ENCODE data around the gene PRG2.

PRG2 gene

GRCh38 chr11:57390535-57390934 is at the start of gene PRG2:
TSS of gene PRG2 (minus strand) at chr11:57390650. CDS start at chr11:57389944, 706 bp downstream.
- no peaks in the 10 kb centered on the region for H3K9me3 Mint-ChIP-seq (ENCODE audit: low read depth)
- H3K4me3 Mint-ChIP-seq: no peak within 1 kb of the TSS
- peaks cover 5% of the 10 kb centered on the region for H3K36me3 Mint-ChIP-seq
- H3K27ac Mint-ChIP-seq: no peak within 1 kb of the TSS
- H3K27me3 Mint-ChIP-seq: no peaks in the 10 kb centered on the region
- H3K4me1 Mint-ChIP-seq (ENCODE audit: low read depth): no peaks in the 10 kb centered on the region

GRCh38 chr11:57439786-57440185 is 49.3 kb upstream of the PRG2 start:
- no peaks in the 10 kb centered on the region for H3K4me1 Mint-ChIP-seq (ENCODE audit: low read depth)
- no peaks in the 10 kb centered on the region for H3K36me3 Mint-ChIP-seq
- no peak overlapping the region for H3K27ac Mint-ChIP-seq
- no peak overlapping the region for H3K4me3 Mint-ChIP-seq
- no peaks in the 10 kb centered on the region for H3K9me3 Mint-ChIP-seq (ENCODE audit: low read depth)
- H3K27me3 Mint-ChIP-seq: no peaks in the 10 kb centered on the region

- no peak overlapping the region for H3K4me3 Mint-ChIP-seq
- H3K27ac Mint-ChIP-seq: no peak overlapping the region
- H3K27me3 Mint-ChIP-seq: no peaks in the 10 kb centered on the region
- H3K36me3 Mint-ChIP-seq: no peaks in the 10 kb centered on the region
- no peaks in the 10 kb centered on the region for H3K9me3 Mint-ChIP-seq (ENCODE audit: low read depth)
- no peaks in the 10 kb centered on the region for H3K4me1 Mint-ChIP-seq (ENCODE audit: low read depth)
Observed at GRCh38 chr11:57438345-57439285, 48.2 kb upstream of the PRG2 start.

GRCh38 chr11:57436031-57436430 is 45.6 kb upstream of the PRG2 start:
- Mint-ChIP-seq H3K9me3 (ENCODE audit: low read depth) (no peaks in the 10 kb centered on the region), H3K4me3 (no peak overlapping the region), H3K27me3 (no peaks in the 10 kb centered on the region), H3K4me1 (ENCODE audit: low read depth) (peaks cover 1% of the 10 kb centered on the region), H3K36me3 (no peaks in the 10 kb centered on the region), H3K27ac (no peak overlapping the region)

- no peak overlapping the region for H3K27ac Mint-ChIP-seq
- no peaks in the 10 kb centered on the region for H3K36me3 Mint-ChIP-seq
- no peaks in the 10 kb centered on the region for H3K27me3 Mint-ChIP-seq
- peaks cover 1% of the 10 kb centered on the region for H3K4me1 Mint-ChIP-seq (ENCODE audit: low read depth)
- no peak overlapping the region for H3K4me3 Mint-ChIP-seq
- no peaks in the 10 kb centered on the region for H3K9me3 Mint-ChIP-seq (ENCODE audit: low read depth)
Observed at GRCh38 chr11:57434640-57435546, 44.4 kb upstream of the PRG2 start.

- H3K27ac Mint-ChIP-seq: no peak overlapping the region
Observed at GRCh38 chr11:57432714-57433163, 42.3 kb upstream of the PRG2 start.

GRCh38 chr11:57432149-57432561 is 41.7 kb upstream of the PRG2 start:
- H3K4me1 Mint-ChIP-seq (ENCODE audit: low read depth): peaks cover 9% of the 10 kb centered on the region
- no peaks in the 10 kb centered on the region for H3K9me3 Mint-ChIP-seq (ENCODE audit: low read depth)
- no peaks in the 10 kb centered on the region for H3K27me3 Mint-ChIP-seq
- no peak overlapping the region for H3K4me3 Mint-ChIP-seq
- H3K36me3 Mint-ChIP-seq: no peaks in the 10 kb centered on the region
- no peak overlapping the region for H3K27ac Mint-ChIP-seq

More at GRCh38 chr11:57432714-57433163, 42.3 kb upstream of the PRG2 start:
- Mint-ChIP-seq H3K36me3 (no peaks in the 10 kb centered on the region), H3K27me3 (no peaks in the 10 kb centered on the region), H3K9me3 (ENCODE audit: low read depth) (no peaks in the 10 kb centered on the region), H3K4me1 (ENCODE audit: low read depth) (peaks cover 3% of the 10 kb centered on the region), H3K4me3 (no peak overlapping the region)

GRCh38 chr11:57430952-57431351 is 40.5 kb upstream of the PRG2 start:
- peaks cover 4% of the 10 kb centered on the region for H3K36me3 Mint-ChIP-seq
- no peak overlapping the region for H3K27ac Mint-ChIP-seq
- no peak overlapping the region for H3K4me3 Mint-ChIP-seq
- no peaks in the 10 kb centered on the region for H3K27me3 Mint-ChIP-seq
- H3K4me1 Mint-ChIP-seq (ENCODE audit: low read depth): peaks cover 16% of the 10 kb centered on the region
- H3K9me3 Mint-ChIP-seq (ENCODE audit: low read depth): no peaks in the 10 kb centered on the region

- H3K9me3 Mint-ChIP-seq (ENCODE audit: low read depth): no peaks in the 10 kb centered on the region
- H3K4me1 Mint-ChIP-seq (ENCODE audit: low read depth): peaks cover 24% of the 10 kb centered on the region
- H3K27me3 Mint-ChIP-seq: no peaks in the 10 kb centered on the region
- H3K36me3 Mint-ChIP-seq: peaks cover 6% of the 10 kb centered on the region
- H3K27ac Mint-ChIP-seq: no peak overlapping the region
- no peak overlapping the region for H3K4me3 Mint-ChIP-seq
Observed at GRCh38 chr11:57429946-57430345, 39.5 kb upstream of the PRG2 start.

GRCh38 chr11:57428643-57429042 is 38.2 kb upstream of the PRG2 start:
- Mint-ChIP-seq H3K27ac (no peak overlapping the region), H3K36me3 (peaks cover 13% of the 10 kb centered on the region), H3K4me3 (no peak overlapping the region), H3K27me3 (no peaks in the 10 kb centered on the region), H3K9me3 (ENCODE audit: low read depth) (no peaks in the 10 kb centered on the region), H3K4me1 (ENCODE audit: low read depth) (peaks cover 33% of the 10 kb centered on the region)

GRCh38 chr11:57427727-57428082 is 37.3 kb upstream of the PRG2 start:
- Mint-ChIP-seq H3K9me3 (ENCODE audit: low read depth) (no peaks in the 10 kb centered on the region), H3K27me3 (no peaks in the 10 kb centered on the region), H3K4me3 (peak overlapping the region; percentile 95), H3K27ac (peak overlapping the region; percentile 96), H3K36me3 (peaks cover 20% of the 10 kb centered on the region), H3K4me1 (ENCODE audit: low read depth) (peaks cover 39% of the 10 kb centered on the region)

- H3K4me3 Mint-ChIP-seq: peak within 1 kb of the TSS; percentile 95
- H3K4me1 Mint-ChIP-seq (ENCODE audit: low read depth): peaks cover 43% of the 10 kb centered on the region
- H3K27me3 Mint-ChIP-seq: no peaks in the 10 kb centered on the region
- no peaks in the 10 kb centered on the region for H3K9me3 Mint-ChIP-seq (ENCODE audit: low read depth)
- H3K36me3 Mint-ChIP-seq: peaks cover 24% of the 10 kb centered on the region
- H3K27ac Mint-ChIP-seq: peak within 1 kb of the TSS; percentile 96
Observed at GRCh38 chr11:57426929-57427726, 36.7 kb upstream of the PRG2 start, which contains the start of gene SLC43A3. TSS of gene SLC43A3 (minus strand) at chr11:57427121. CDS start at chr11:57426172, 949 bp downstream.

GRCh38 chr11:57426439-57426928 is 36.0 kb upstream of the PRG2 start:
- peak overlapping the region; percentile 95 for H3K4me3 Mint-ChIP-seq
- peaks cover 27% of the 10 kb centered on the region for H3K36me3 Mint-ChIP-seq
- no peaks in the 10 kb centered on the region for H3K27me3 Mint-ChIP-seq
- H3K9me3 Mint-ChIP-seq (ENCODE audit: low read depth): no peaks in the 10 kb centered on the region
- peaks cover 43% of the 10 kb centered on the region for H3K4me1 Mint-ChIP-seq (ENCODE audit: low read depth)
- H3K27ac Mint-ChIP-seq: peak overlapping the region; percentile 96

Data from activated naive CD8-positive, alpha-beta T cell (primary cell).